GM21619 (cell line): ENCODE data around the gene ZBTB7C.

Experiments
- ATAC-seq: cut with Tn5 transposase; IDR thresholded peaks from one replicate; pipeline ENCODE4 v1.9.1; 2021; ENCODE audit not compliant: unreplicated experiment

The ZBTB7C gene

DNA sequence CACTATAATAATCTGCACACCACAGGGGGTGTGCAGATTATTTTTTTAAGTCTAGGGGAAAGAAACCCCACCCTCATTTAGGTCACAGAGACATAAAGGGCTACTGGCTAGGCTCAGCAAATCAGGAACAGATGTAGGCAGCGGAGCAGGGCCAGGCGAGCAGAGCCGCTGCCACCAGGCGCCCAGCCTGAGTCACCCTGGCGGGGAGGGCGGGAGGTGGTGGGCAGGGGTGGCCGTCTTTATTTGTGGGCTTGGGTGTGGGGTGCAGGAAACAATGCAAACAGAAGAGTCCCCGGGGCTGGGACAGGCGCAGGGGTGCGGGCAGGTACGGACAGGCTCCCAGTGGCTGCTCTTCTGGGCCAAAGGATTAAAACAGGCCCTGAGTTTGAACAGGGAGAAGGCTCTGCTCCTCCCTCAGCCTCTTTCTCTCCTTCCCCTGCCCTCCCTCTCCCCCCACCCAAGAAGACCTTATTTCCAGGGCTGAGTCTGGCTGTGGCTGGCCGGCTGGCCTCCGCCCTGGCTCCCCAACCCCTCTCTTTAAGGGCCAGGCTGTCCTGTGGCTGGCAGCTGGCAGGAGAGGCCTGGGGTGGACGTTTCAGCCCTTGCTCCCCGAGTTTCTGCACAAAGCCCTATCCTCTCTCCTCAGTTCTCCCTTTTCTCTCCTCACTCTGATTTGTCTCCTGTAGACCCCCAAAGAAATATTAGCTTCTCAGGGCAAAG lies 335.8 kb downstream of the ZBTB7C start:
- ATAC-seq: no peak

DNA sequence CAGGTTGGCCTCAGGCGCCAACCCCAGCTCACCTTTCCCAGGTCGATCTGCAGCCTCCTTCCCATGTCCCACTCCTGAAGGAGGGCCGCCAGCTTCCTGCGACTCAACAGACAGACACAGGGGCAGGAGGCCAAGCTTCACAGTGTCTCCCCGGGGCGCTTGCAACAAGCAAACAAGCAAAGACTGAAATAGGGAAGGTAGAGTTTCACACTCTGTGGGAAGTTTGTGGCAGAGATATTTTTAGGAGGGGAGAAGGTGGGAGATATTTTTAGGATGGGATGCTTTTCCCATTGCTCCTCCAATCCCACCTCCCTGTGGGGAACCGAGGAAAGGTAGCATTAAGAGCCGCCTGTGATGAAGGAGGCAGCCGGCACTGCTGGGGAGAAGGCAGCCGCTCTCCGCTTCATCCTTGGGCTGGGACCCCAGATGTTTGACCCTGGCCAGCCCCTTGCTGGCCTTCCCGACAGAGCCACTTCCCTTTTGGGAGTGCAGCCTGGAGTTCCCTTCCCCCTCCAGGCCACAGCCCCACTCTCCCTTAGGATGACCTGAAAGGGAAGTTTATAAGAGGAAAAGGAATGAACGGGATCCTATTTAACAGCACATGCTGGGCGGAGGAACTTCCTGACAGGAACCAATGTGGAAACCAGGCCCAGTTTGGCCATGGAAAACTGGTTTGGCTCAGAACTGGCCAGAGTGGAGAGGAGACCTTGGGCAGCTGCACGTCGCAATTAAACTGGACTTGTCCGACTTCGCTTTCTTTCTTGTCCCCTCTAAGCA lies 336.6 kb downstream of the ZBTB7C start:
- ATAC-seq: no peak

DNA sequence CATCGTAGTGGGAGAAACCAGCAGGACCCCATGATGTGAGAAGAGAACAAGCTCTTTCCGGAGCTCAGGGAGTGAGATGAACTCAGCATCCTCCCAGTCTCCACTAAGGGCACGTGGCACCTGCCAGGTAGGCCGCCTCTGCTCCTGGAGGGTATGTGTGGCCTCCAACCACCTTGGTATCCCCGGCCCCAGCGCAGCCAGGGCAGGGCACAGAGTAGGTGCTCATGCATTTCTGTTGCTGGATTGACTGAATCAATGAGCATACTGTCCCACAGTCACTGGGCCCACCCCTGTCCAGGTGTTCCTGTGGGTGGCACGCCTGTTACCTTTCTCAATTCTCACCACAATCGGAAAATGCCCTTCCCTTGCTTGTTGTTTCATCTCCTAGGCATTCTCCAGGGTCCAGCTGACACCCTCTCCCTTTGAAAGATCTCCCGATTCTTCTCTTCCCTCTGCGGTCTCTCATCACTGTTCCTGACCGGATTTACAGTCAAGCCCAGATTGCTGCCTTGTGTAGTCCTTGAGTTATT lies 340.2 kb downstream of the ZBTB7C start:
- ATAC-seq: no peak

DNA sequence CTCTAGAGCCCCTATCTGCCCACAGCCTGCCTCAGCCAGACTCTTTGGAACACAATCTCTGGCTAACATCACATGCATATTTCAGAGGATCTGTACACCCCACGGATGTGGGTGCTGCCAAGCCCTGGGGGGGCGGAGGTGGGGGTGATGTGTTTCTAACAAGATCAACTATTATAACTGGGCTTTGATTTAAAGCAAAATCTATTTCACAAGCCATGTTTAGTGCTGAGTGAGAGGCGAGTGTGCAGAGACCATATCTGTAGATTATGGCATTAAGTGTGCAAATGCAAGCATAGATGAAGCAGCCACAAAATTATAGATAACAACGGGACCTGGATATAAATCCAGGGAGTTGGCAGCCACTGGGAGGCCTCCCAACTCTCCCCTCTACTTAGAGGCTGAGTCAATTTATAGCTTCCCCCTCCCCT lies 342.9 kb downstream of the ZBTB7C start:
- ATAC-seq: no peak

DNA sequence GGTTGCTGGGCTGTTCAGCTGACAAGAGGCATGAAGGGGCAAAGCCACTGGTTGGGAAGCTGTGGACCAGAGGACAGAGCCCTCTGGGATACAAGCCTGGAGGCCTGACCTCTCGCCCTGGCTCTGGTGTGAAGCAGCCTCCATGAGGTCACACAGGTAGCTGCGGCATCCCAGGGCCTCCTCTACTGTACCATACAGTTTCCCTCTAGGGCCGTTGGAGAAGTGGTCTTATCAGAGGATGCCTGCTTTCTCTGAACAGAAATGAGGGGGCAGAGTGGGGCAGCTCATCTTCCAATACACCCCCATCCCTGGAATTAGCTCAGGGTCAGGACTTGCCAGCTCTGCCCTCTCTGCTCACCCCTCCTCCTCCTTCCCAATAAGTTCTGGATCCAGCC lies 343.6 kb downstream of the ZBTB7C start:
- no peak for ATAC-seq

DNA sequence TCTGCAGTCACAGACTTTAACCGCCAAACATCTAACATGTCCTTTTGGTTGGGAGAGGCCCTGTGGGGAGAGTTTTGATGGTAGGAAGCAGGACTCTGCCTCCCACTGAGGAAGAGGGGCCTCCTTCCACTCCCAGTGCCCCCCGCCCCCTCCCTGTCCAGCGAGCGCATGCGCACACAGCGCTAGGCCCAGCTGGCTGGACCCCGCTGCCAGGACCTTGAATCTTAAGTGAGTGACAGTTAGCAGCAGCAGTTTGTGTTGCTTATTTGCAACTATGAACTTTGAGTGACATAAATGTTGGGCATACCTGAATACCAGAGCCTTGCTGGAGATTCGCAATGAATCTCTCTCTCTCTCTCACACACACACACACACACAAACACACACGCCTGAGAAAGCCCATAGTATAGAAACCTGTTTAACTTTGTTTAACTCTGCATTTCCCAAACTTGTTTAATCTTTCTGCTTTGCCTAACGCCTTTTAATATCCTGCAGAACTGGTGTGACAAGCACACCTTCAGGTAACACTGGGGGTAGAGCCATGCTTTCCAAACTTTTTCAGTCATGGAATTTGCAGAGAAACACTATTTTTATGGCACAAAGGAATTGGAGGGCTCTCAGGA lies 344.1 kb downstream of the ZBTB7C start:
- ATAC-seq: no peak

GRCh38 chr18:48061781-48062570 lies 347.2 kb downstream of the ZBTB7C start:
- no peak for ATAC-seq

DNA sequence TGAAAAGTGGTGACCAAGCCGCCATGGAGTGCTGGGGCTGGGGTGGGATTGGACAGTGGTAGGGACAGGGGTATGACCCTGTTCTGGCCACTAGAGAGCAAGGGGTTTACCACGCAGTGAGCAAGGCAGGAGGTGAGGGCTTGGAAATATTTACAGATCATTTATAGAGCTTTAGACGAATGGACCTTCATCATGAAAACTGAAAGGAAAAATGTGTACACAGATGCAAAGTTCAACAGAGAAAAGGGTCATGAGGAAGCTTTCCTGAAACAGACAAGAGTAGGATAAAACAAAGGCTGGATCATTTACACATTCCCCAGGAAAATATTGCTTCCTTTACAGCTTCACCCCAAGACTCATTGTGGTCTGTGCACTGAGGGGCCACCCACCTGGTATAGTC lies 348.2 kb downstream of the ZBTB7C start:
- no peak for ATAC-seq

GRCh38 chr18:48060346-48060745 lies 348.8 kb downstream of the ZBTB7C start:
- no peak for ATAC-seq

DNA sequence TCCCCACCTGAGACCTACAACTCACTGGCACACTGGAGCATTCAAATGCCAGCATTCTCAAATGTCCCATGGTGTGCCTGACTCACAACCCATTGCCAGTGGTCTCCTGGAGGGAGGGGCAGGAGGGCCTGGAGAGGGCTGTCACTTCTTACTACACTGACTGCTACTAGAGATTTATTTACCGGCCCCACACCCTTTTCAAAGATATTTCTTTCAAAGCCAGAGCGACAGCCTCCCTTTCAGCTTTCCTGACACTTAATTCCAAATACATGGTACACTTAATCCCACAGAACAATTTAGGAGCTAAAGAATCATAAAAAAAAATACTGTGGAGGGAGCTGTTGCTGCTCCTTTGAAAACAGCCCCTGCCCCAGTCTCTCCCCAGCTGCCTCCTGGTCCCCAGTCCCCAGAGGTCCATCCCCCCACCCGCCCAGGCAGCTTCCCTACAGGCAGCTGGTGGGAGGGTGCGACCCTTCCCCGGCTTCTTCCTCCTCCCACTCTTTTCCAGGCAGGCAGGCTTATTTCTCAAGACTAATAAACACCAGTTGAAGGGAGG lies 349.6 kb downstream of the ZBTB7C start:
- no peak for ATAC-seq

DNA sequence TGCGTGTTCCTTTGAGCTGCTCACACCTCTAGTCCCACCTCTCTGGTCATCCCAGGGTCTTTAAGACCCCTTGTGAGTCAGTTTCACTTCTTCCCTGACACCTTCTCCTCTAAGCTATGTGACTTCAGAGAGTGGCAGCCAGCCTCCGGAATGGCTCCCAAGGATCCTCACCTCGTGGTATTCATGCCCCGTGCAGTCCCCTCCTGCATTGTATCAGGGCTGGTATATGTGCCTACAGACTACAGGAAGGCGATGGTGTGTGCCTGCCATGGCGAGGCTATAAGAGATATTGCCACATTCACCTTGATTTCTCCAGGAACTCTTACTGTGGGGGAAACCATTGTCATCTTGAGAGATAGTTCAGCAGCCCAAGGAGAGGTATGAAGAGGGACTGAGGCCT lies 350.7 kb downstream of the ZBTB7C start:
- ATAC-seq: no peak

- no peak for ATAC-seq
Measured at GRCh38 chr18:48057018-48057417, 352.2 kb downstream of the ZBTB7C start.

GRCh38 chr18:48055351-48055750 lies 353.8 kb downstream of the ZBTB7C start:
- ATAC-seq: no peak

GRCh38 chr18:48053881-48054816 lies 355.0 kb downstream of the ZBTB7C start:
- no peak for ATAC-seq

GRCh38 chr18:48052842-48053241 lies 356.3 kb downstream of the ZBTB7C start:
- no peak for ATAC-seq

DNA sequence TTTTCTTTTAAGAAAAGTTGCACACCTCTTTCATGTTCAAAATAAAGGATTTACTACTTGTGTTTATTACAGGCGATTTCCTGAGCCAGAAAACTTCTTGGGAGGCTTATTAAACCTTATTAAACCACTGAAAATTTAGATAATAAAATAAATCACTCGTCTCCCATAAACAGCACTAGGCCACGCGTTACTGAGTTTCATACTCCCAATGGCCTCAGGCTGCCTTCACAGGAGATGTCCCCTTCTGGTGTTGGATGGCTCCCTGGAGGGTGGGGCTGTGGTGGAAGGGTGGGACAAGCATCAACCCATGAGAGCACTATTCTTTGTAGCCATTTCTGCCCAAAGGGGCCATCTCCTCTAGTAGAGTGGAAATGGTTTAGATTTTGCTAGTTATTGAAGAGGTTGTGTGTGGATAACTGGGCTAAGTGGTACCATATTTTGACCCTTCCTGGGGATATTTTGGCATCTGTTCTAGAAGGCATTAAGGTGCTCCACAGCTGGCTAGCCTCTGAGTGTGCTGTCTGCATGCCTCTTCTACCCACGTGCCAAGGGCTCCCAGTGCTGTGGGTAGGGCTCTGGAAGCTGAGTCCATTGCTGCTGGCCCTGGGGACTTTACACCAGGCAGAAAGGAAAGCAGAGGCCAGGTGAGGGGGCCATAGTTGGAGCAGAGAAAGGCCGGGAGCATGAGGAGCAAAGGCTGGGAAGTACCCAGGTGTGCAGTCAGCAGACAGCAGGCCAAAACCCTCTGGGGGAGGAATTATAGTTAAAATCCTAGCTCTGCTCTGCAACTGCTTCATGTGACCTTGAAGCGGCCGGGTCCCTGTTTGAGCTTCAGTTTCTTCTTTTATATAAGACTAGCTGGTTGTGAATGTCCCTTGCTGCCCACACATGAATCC lies 357.0 kb downstream of the ZBTB7C start:
- ATAC-seq: no peak

DNA sequence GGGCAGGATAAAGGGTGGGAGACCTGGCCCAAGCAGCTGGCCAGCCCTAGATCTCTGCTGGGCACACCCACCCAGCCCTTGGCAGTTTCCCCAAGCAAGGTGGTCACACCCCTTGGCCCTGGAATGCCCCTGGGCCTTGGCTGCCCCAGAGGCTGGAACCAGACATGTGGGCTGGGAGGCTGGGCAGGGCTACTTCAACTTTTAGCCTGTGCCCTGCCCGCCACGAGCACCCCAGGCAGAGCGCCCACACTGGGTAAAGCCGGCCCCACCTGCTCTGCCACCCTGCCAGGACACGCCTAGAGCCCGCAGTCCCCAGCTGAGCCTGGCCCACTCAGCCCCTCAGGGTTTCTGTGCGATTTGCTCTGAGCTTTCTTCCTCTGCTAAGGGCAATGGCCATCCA lies 359.0 kb downstream of the ZBTB7C start:
- ATAC-seq: no peak

DNA sequence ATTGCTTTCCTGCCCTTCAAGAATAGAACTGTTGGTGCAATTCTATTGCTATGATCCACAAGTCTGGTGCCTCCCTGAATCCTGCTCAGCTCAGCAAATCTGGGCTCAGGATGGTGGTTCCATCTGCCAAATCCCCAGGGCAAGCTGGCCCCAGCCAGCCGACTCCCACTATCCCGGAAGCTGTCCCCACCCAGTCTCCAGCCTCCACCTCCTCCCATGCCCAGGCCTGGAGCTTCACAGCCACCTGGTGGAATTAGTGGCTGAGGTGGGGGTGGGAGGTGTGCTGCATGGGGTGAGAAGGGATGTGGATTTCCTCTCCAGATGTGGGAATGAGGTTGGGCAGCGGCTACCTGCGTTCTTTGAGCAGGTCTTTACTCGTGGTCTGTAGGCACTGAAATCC lies 359.4 kb downstream of the ZBTB7C start:
- ATAC-seq: no peak

DNA sequence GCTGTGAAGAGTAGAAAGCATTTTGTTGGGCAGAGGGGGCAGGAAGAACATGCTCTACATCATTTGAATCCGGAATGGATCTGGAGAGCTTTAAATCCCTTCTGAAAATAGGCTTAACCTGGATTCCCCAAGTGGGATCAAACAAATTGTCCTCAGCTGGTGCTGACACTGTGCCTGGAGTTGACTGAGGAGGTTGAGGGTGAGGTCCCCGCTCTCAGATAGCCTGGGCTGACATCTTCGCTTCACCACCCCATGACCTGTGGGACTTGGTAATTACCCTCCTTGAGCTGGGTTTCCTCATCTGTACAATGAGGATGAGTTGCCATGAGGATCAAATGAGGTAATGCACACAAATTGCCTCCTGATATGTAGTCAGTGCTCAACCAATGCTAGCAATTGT lies 360.9 kb downstream of the ZBTB7C start:
- no peak for ATAC-seq
